ENCODE results near the gene TTC7B. TPM values are rescaled to one million over a fixed set of nuclear protein-coding genes. Genes with fewer than 3 reads are reported as not detected.

Gene TTC7B
- total RNA-seq, 4 donors from 2014 or later: 3.3 to 18.1 (median 10.0) TPM

DNA sequence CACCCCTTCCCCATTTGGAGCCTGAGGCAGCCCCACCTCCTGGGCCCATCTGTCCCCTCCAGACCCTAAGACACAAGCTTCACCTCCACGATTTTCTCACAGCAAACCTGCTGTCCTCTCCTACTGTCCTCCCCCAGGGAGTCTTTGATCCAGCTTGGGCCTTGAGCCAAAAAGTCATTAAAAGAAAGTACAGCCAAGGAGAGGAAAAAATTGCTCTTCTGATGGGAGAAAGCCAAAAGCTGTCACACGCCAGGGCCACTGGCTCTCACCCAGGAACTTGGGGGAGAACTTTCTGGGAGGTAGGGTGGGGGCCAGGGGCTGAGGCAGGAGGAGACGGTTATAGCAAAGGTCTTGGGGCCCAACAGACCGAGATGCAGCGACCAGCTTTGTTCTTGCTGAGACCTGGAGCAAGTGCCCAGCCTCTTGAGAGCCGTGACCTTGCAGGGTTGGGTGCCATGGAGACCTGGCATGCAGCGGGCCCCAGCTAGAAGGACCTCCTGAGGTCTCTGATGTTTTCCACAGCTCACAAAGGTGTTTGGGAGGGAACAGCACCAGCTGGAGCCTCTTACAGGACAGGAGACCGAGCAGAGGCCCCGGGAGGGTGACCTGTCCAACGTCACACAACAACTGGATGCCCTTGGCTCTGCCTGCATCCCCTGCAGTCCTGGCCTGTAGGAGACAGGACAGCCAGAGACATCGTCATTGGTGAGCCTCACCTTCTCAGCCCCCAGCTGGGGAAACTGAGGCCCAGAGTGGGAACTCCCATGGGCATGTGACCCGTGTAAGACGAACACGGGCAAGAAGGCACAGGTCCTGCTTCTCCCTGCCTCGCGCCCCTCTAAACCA, 294.9 kb downstream of the TTC7B start:
- Histone ChIP-seq H3K9me3 (no peaks in the 10 kb centered on the region), H3K27me3 (no peaks in the 10 kb centered on the region), H3K36me3 (no peaks in the 10 kb centered on the region), H3K4me3 (no peak overlapping the region), H3K4me1 (peaks cover 44 to 82% (median 46%) of the 10 kb centered on the region in 3 donors), H3K27ac (peak overlapping the region in 3 of 4 donors; percentile 56 to 69 (median 68))
- no peak for DNase-seq
- WGBS, 2 donors: 32 to 69% methylated on average over 4 to 8 of the region's 16 CpGs
- TF ChIP-seq CTCF (IDR thresholded peaks at IDR 0.05) (no peak), POLR2A (IDR thresholded peaks at IDR 0.05) (no peak)
- intact Hi-C loops (cut with DNase I): no loop called here

DNA sequence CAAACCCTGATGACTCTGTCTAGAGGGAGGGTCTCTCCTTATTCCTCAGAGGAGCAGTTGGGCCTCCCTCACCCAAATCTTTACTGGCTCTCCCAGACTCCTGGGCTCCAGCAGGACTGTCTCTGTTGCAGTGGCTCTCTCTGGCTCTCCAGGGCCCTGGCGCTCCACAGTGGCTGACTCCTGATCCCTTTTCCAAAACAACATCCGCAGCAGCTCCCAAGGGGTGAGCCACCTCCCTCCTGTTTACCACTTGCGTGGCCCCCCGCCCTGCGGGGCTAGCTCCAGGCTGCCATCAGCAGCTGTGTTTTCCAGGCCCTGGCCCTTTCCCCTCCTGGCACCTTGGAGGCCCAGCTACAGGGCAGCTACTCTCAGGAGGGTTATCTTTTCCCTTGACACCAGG, 295.9 kb downstream of the TTC7B start:
- no peaks in the 10 kb centered on the region for H3K27me3 ChIP-seq
- TF ChIP-seq CTCF (IDR thresholded peaks at IDR 0.05): no peak
- no peak for TF ChIP-seq POLR2A (IDR thresholded peaks at IDR 0.05)
- DNase-seq: no peak
- no peaks in the 10 kb centered on the region for H3K36me3 ChIP-seq
- H3K4me3 ChIP-seq: no peak overlapping the region
- peak overlapping the region in 3 of 4 donors; percentile 52 to 69 (median 68) for H3K27ac ChIP-seq
- H3K4me1 ChIP-seq: peaks cover 44 to 92% (median 46%) of the 10 kb centered on the region in 3 donors
- 69% methylated on average over 4 of the region's 5 CpGs; no CpG with 5 or more reads in 1 of the 2 donors for WGBS, 2 donors
- intact Hi-C loops (cut with DNase I): no loop called here
- no peaks in the 10 kb centered on the region for H3K9me3 ChIP-seq

- WGBS, 2 donors: 51 to 70% methylated on average over 9 to 10 of the region's 10 CpGs
- DNase-seq: no peak
- intact Hi-C loops (cut with DNase I): loop anchor here (10.0 kb wide), 1 partner anchor 115 kb away; no protein-coding TSS in a partner anchor
- Histone ChIP-seq H3K27me3 (no peaks in the 10 kb centered on the region), H3K9me3 (no peaks in the 10 kb centered on the region), H3K27ac (no peak overlapping the region), H3K4me3 (no peak overlapping the region), H3K4me1 (peaks cover 44 to 95% (median 44%) of the 10 kb centered on the region in 3 donors), H3K36me3 (no peaks in the 10 kb centered on the region)
- no peak for TF ChIP-seq POLR2A (IDR thresholded peaks at IDR 0.05)
- no peak for TF ChIP-seq CTCF (IDR thresholded peaks at IDR 0.05)
Observed at GRCh38 chr14:90519262-90519920, 296.8 kb downstream of the TTC7B start.

DNA sequence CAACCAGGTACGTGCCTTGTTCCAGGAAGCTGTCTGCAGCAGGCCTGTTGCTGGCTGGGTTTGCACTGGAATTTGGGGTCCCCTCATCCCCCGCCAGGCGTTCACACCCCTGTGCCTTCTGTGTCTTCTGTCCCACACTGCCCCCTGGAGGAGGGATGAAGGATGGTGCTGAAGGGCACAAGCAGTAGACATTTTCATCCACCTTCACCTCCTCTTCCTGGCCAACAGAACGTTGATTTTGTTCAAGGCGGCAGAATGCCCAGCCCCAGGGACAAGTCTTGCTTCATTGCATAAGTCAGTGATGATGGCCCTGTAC, 297.3 kb downstream of the TTC7B start:
- Histone ChIP-seq H3K27ac (peak overlapping the region in 2 of 4 donors; percentile 61 to 62), H3K4me1 (peaks cover 45 to 95% (median 47%) of the 10 kb centered on the region in 3 donors), H3K27me3 (no peaks in the 10 kb centered on the region), H3K4me3 (no peak overlapping the region), H3K36me3 (no peaks in the 10 kb centered on the region), H3K9me3 (no peaks in the 10 kb centered on the region)
- no peak for DNase-seq
- peak in 5 of 6 experiments; percentile 38 to 68 (median 46) for TF ChIP-seq CTCF (IDR thresholded peaks at IDR 0.05)
- no peak for TF ChIP-seq POLR2A (IDR thresholded peaks at IDR 0.05)
- intact Hi-C loops (cut with DNase I): loop anchor here (10.0 kb wide), 1 partner anchor 114 kb away; no protein-coding TSS in a partner anchor
- WGBS, 2 donors: 63 to 70% methylated on average over 3 to 4 of the region's 5 CpGs

Data from esophagus squamous epithelium (tissue), 5 donors.